Gastroesophageal sphincter (tissue), 3 donors: ENCODE results near the gene PTPN14.

Experiments
- CTCF ChIP-seq, 4 experiments: fragments of 200-600 bp in 2 of 4; fragments of 450-650 bp in 2 of 4; sonication (generic) in 1 of 4; IDR thresholded peaks; one replicate each; pipeline ENCODE4 v1.5.1; 2017 to 2019; ENCODE audit warnings: antibody characterized with exemption in 4 of 4, mild to moderate bottlenecking in 2 of 4, moderate library complexity in 2 of 4
- POLR2A ChIP-seq, 2 donors: fragments of 450-650 bp; IDR thresholded peaks; one replicate each; pipeline ENCODE4 v1.6.1; 2017; ENCODE audit warnings: antibody characterized with exemption in 2 of 2, mild to moderate bottlenecking in 2 of 2, moderate library complexity in 1 of 2
- POLR2AphosphoS5 ChIP-seq: sonication (generic); formaldehyde crosslinking; IDR thresholded peaks from one replicate; pipeline ENCODE4 v1.6.1; 2017; ENCODE audit warnings: antibody characterized with exemption

- TF ChIP-seq POLR2AphosphoS5: no peak
- TF ChIP-seq CTCF (IDR thresholded peaks at IDR 0.05): no peak
- TF ChIP-seq POLR2A (IDR thresholded peaks at IDR 0.05): no peak
Observed at GRCh38 chr1:214546886-214547641, 4.3 kb downstream of the PTPN14 start.
